SH-SY5Y (cell line): ENCODE results near the gene RPS26.

Experiments
- GATA2 ChIP-seq: IDR thresholded peaks from 2 replicates; pipeline ENCODE4 v1.6.1; 2011; ENCODE audit warnings: mild to moderate bottlenecking, low read depth, low read length
- GATA3 ChIP-seq: IDR thresholded peaks from 2 replicates; pipeline ENCODE4 v1.6.1; 2011; ENCODE audit warnings: low read depth, mild to moderate bottlenecking, low read length, moderate library complexity

Gene RPS26

DNA sequence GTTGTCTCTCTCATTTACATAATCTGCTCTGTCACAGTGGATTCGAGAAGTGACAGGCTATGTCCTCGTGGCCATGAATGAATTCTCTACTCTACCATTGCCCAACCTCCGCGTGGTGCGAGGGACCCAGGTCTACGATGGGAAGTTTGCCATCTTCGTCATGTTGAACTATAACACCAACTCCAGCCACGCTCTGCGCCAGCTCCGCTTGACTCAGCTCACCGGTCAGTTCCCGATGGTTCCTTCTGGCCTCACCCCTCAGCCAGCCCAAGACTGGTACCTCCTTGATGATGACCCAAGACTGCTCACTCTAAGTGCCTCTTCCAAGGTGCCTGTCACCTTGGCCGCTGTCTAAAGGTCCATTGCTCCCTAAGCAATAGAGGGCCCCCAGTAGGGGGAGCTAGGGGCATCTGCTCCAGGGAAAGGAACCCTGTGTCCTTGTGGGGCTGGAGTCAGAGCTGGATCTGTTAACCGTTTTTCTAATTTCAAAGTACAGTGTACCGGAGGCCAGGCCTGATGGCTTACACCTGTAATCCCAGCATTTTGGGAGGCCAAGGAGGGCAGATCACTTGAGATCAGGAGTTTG, 43.3 kb downstream of the RPS26 start:
- TF ChIP-seq GATA2 = no peak
- TF ChIP-seq GATA3 = no peak

GRCh38 chr12:56086096-56086495, 44.4 kb downstream of the RPS26 start:
- TF ChIP-seq GATA3 (no peak), GATA2 (no peak)

GRCh38 chr12:56086608-56087007, 44.9 kb downstream of the RPS26 start:
- TF ChIP-seq GATA2 (no peak), GATA3 (no peak)

DNA sequence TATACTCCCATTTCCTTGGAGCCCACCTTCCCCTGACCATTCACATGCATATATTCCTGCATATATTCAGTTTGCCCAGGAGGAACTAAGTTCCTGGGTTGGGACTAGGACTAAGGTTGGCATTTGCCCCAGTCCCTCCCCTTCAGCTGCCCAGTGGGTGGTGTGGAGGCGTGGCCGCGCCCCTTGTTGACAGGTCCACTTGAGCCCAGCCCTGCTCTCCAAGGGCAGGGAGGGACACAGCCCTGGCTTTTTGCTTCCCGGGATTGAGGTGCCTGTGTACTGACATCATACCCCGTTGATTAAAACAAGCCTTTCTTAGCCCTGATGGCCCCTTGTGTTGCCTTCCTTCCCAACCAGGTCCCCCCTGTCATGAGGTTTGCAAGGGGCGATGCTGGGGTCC, 45.5 kb downstream of the RPS26 start:
- TF ChIP-seq GATA3 (no peak), GATA2 (no peak)
